KOPT-K1 (cell line): Measurements from ENCODE around the gene CPD.
"Not testable (repeated sequence)": the region's sequence is repeated elsewhere in the genome, so short reads cannot be mapped to it uniquely, and the experiment has no call there.

Experiments
- H3K27ac ChIP-seq: fragments of 200-600 bp; sonication (generic); 2 replicates; pipeline ENCODE4 v1.5.1; 2016; ENCODE audit warnings: antibody characterized with exemption, mild to moderate bottlenecking, low read depth, low read length; ENCODE audit not compliant: poor library complexity, severe bottlenecking
- H3K36me3 ChIP-seq: fragments of 200-600 bp; sonication (generic); 2 replicates; pipeline ENCODE4 v1.5.1; 2017; ENCODE audit warnings: antibody characterized with exemption, mild to moderate bottlenecking, low read length, moderate library complexity; ENCODE audit not compliant: insufficient read depth
- H3K9me3 ChIP-seq: fragments of 200-600 bp; sonication (generic); 2 replicates; pipeline ENCODE4 v1.5.1; 2017; ENCODE audit warnings: antibody characterized with exemption, low read length, mild to moderate bottlenecking; ENCODE audit not compliant: insufficient read depth, poor library complexity, severe bottlenecking

CPD gene

DNA sequence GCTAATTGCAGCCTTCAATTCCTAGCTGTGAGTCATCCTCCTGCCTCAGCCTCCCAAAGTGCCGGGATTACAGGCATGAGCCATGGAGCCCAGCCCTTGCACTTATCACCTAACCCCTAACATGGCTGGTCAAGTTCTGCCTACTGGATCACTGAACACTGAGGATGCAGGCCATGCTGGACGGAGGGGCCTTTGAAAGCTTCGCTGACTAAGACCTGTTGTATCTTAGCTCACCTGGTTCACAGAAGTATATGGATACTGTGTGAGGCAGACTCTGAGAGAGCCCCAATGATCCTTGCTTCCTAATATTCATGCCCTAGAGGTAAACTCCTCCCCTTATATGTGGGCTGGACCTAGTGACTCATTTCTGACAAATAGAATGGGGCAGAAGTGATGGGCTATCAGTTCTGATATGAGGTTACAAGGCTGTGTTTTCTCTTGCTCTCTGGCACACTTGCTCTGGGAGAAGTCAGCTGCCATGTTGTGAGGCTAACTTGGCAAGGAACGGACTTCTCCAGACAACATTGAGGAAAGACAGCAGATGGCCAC, 33.1 kb upstream of the CPD start:
- Histone ChIP-seq H3K9me3 (no peaks in the 10 kb centered on the region), H3K27ac (no peak overlapping the region), H3K36me3 (no peaks in the 10 kb centered on the region)

DNA sequence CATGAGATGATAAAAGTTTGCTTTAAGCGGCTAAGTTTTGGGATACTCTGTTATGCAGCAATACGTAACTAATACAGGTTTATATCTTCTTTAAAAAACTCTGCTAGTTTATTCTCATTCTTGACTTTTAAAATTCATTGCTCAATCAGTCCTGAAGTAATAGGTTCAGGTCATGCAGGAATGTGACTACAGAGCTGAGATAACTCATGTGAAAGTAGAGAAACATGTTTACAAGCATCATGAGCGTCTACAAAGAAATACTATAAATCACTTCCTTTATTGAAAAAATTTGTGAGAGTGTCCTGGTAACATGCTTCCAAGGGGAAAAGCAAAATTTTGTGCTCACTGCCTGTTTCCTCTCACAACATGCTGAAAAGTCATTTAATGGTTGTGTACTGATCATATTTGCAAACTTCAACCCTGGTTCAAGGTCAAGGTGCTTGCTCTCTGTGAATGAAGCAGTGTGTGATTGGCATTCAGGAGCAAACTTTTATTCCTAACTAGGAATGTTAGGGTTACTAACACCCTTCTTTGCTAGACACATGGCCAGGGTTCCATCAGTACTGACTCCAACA, 32.4 kb upstream of the CPD start:
- Histone ChIP-seq H3K9me3 (no peaks in the 10 kb centered on the region), H3K36me3 (no peaks in the 10 kb centered on the region), H3K27ac (no peak overlapping the region)

- Histone ChIP-seq H3K9me3 (no peaks in the 10 kb centered on the region), H3K27ac (no peak overlapping the region), H3K36me3 (no peaks in the 10 kb centered on the region)
Measured at GRCh38 chr17:30347488-30347887, 31.2 kb upstream of the CPD start.

DNA sequence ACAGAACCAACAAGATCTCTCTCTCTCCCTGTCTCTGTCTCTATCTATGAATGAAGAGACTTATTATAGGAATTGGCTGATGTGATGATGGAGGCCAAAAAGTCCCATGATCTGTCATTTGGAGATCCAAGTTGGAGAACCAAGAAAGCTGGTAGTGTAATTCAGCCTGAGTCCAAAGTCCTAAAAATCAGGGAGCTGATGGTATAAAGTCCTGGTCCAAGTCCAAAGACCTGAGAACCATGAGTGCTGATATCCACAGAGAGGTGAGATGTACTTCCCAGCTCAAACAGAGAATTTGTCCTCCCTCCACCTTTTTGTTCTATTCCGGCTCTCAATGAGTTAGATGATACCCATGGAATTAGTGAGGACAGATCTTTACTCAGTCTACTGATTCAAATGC, 29.5 kb upstream of the CPD start:
- Histone ChIP-seq H3K27ac (no peak overlapping the region), H3K36me3 (no peaks in the 10 kb centered on the region), H3K9me3 (no peaks in the 10 kb centered on the region)

DNA sequence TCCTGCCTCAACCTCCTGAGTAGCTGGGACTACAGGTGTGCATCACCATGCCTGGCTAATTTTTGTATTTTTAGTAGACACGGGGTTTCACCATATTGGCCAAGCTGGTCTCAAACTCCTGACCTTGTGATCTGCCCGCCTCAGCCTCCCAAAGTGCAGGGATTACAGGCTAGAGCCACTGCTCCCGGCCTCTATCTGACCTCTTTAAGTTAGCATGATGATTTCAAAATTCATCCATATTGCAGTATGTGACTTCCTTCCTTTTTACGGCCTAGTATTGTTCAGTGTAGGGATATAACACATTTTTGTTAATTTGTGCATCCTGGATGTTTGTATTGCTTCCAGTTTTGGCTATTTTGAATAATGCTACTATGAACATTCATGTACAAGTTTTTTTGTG, 27.5 kb upstream of the CPD start:
- H3K36me3 ChIP-seq, H3K27ac ChIP-seq, H3K9me3 ChIP-seq: not testable (repeated sequence)

GRCh38 chr17:30351735-30352134, 27.0 kb upstream of the CPD start:
- no peaks in the 10 kb centered on the region for H3K36me3 ChIP-seq
- H3K9me3 ChIP-seq = no peaks in the 10 kb centered on the region
- no peak overlapping the region for H3K27ac ChIP-seq

- no peak overlapping the region for H3K27ac ChIP-seq
- no peaks in the 10 kb centered on the region for H3K36me3 ChIP-seq
- no peaks in the 10 kb centered on the region for H3K9me3 ChIP-seq
Measured at GRCh38 chr17:30352240-30352814, 26.4 kb upstream of the CPD start.

GRCh38 chr17:30354701-30355100, 24.0 kb upstream of the CPD start:
- H3K9me3 ChIP-seq = no peaks in the 10 kb centered on the region
- H3K27ac ChIP-seq = no peak overlapping the region
- no peaks in the 10 kb centered on the region for H3K36me3 ChIP-seq

GRCh38 chr17:30357476-30357875, 21.3 kb upstream of the CPD start:
- peaks cover 14% of the 10 kb centered on the region for H3K9me3 ChIP-seq
- H3K36me3 ChIP-seq = no peaks in the 10 kb centered on the region

GRCh38 chr17:30358055-30358760, 20.5 kb upstream of the CPD start:
- no peak overlapping the region for H3K27ac ChIP-seq
- no peaks in the 10 kb centered on the region for H3K36me3 ChIP-seq

More at GRCh38 chr17:30357476-30357875, 21.3 kb upstream of the CPD start:
- no peak overlapping the region for H3K27ac ChIP-seq

GRCh38 chr17:30360086-30360808, 18.5 kb upstream of the CPD start:
- no peaks in the 10 kb centered on the region for H3K36me3 ChIP-seq
- peaks cover 14% of the 10 kb centered on the region for H3K9me3 ChIP-seq
- no peak overlapping the region for H3K27ac ChIP-seq

More at GRCh38 chr17:30358055-30358760, 20.5 kb upstream of the CPD start:
- H3K9me3 ChIP-seq = peaks cover 14% of the 10 kb centered on the region

GRCh38 chr17:30361766-30362279, 16.9 kb upstream of the CPD start:
- peaks cover 14% of the 10 kb centered on the region for H3K9me3 ChIP-seq
- H3K36me3 ChIP-seq = no peaks in the 10 kb centered on the region

DNA sequence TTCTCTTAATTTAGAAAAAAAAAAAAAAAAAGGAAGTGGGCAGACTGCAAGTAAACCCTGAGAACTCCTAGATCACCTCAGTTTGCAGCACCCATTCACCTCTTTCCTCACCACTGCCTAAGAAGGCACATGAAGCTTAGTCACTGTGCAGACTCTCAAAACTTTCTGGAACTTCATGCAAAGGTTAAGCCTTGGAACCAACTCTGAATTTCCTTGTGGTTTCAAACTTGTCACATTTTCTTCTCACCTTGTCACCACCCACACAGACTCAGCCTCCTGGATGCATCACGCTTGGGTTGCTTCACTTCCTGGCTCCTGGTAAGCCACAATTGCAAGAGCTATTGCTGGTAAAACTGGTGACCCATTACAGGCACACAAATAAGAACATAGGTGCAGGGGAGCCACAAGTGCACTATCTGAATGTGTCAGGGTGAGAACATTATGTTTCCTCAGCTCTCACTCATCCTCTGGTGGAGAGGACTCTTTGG, 15.0 kb upstream of the CPD start:
- Histone ChIP-seq H3K27ac (no peak overlapping the region), H3K9me3 (peaks cover 14% of the 10 kb centered on the region), H3K36me3 (no peaks in the 10 kb centered on the region)

More at GRCh38 chr17:30361766-30362279, 16.9 kb upstream of the CPD start:
- no peak overlapping the region for H3K27ac ChIP-seq

DNA sequence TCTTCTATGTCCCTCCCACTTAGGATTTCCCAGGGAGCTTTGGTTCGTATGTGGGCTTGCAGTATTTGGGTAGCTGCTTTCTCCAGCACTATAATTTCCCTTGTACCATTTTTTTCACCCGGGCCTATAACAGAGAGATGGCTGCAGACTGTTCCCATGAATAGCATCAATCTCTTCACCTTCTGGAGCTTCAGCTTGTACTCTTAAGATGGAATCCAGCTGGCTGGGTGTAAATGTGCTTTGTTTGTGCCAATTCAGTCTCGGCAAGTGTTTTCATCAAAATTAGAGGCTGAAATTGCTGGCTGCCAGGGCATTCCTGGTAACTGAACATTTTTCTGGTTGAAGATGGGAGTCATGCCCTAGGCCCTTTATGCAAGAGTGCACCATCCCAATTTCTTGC, 12.2 kb upstream of the CPD start:
- no peaks in the 10 kb centered on the region for H3K36me3 ChIP-seq
- no peak overlapping the region for H3K27ac ChIP-seq
- H3K9me3 ChIP-seq = peaks cover 8% of the 10 kb centered on the region
